Tibial nerve (tissue), 4 donors: Measurements from ENCODE around the gene SLC20A1. TPM values are rescaled to one million over a fixed set of nuclear protein-coding genes. Genes with fewer than 3 reads are reported as not detected.
"Not testable (repeated sequence)": the region's sequence is repeated elsewhere in the genome, so short reads cannot be mapped to it uniquely, and the experiment has no call there.

Experiments used
- DNase-seq, 2 donors: peaks; one replicate each; pipeline ENCODE4 v3.0.0-alpha.2; 2019; ENCODE audit warnings: low spot score in 2 of 2
- H3K27ac ChIP-seq, 4 donors: fragments of 200-600 bp; sonication (generic) in 3 of 4; one replicate each; pipeline ENCODE4 v1.5.1; 2017 to 2019; ENCODE audit warnings: mild to moderate bottlenecking in 1 of 4
- H3K27me3 ChIP-seq, 2 donors: fragments of 200-600 bp; sonication (generic) in 1 of 2; one replicate each; pipeline versions ENCODE4 v1.5.1 to v1.6.0; 2017 to 2019
- H3K36me3 ChIP-seq, 3 donors: fragments of 200-600 bp; sonication (generic); one replicate each; pipeline ENCODE4 v1.5.1; 2018 to 2019
- H3K4me1 ChIP-seq, 4 donors: fragments of 200-600 bp; sonication (generic) in 3 of 4; one replicate each; pipeline ENCODE4 v1.5.1; 2017 to 2019
- H3K4me3 ChIP-seq, 4 donors: fragments of 200-600 bp; sonication (generic) in 3 of 4; one replicate each; pipeline ENCODE4 v1.5.1; 2017 to 2019; ENCODE audit warnings: mild to moderate bottlenecking in 1 of 4, moderate library complexity in 1 of 4
- H3K9me3 ChIP-seq, 4 donors: fragments of 200-600 bp; sonication (generic) in 3 of 4; one replicate each; pipeline ENCODE4 v1.5.1; 2017 to 2019
- EP300 ChIP-seq, 2 donors: sonication (generic); formaldehyde crosslinking; IDR thresholded peaks; one replicate each; pipeline ENCODE4 v1.6.1; 2017; ENCODE audit warnings: antibody characterized with exemption in 2 of 2, mild to moderate bottlenecking in 1 of 2
- POLR2A ChIP-seq, 2 donors: fragments of 450-650 bp; IDR thresholded peaks; one replicate each; pipeline ENCODE4 v1.6.1; 2017; ENCODE audit warnings: antibody characterized with exemption in 2 of 2, mild to moderate bottlenecking in 2 of 2, moderate library complexity in 2 of 2
- WGBS, 2 donors: methylation state at CpG; one replicate each; pipeline ENCODE4 v1.1.5; 2018; 5-methylcytosine and 5-hydroxymethylcytosine counted together
- total RNA-seq, 4 donors: library from RNA; depleted of rRNA; stranded (reverse); fragments of >200 nt; gene quantifications; one replicate each; pipeline ENCODE4 v1.1.0, GENCODE V29; 2016
- TF ChIP-seq, protein P1 (sequence below), 5 experiments: fragments of 200-600 bp in 3 of 5; fragments of 450-650 bp in 2 of 5; sonication (generic) in 3 of 5; IDR thresholded peaks; one replicate each; pipeline ENCODE4 v1.5.1; 2016 to 2019; ENCODE audit warnings: antibody characterized with exemption in 5 of 5, mild to moderate bottlenecking in 3 of 5, moderate library complexity in 2 of 5

The SLC20A1 gene
- total RNA-seq, 4 donors from 2014 or later: 19.3 to 50.5 (median 32.8) TPM

DNA sequence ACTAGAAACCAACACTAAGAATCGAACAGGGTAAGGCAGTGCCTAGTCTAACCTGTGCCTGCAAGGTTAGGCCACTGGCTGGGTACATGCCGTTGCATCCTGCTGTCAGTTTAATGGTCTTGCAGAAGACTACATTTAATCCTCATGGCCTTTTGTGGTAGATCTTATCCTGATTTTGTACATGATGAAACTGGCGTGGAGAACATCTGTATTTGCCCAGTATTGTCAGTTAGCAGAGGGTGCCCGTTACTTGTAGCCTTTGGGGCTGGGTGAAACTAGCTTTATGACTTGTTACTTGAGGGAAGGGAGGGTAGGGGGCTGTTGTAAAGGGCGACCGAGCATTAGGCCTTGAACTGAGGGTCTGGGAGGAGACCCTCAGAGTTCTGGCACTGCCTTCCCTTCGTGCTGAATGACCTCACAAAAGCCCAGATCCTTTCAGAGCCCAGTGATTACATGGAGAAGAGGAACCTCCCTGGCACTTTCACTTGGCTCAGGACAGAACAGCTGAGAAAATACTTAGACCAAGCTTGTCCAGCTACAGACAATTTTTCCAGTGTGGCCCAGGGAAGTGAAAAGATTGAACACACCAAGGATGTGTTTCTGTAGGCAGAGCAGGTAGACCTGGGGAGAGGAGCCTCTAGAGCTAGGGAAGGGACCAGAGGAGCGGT is 19.5 kb downstream of the SLC20A1 start:
- H3K4me3 ChIP-seq: no peak overlapping the region
- no peaks in the 10 kb centered on the region for H3K4me1 ChIP-seq
- H3K27me3 ChIP-seq: no peaks in the 10 kb centered on the region
- WGBS, 2 donors: 81 to 84% methylated on average over 8 of the region's 8 CpGs
- no peak for DNase-seq
- TF ChIP-seq, protein P1, sequence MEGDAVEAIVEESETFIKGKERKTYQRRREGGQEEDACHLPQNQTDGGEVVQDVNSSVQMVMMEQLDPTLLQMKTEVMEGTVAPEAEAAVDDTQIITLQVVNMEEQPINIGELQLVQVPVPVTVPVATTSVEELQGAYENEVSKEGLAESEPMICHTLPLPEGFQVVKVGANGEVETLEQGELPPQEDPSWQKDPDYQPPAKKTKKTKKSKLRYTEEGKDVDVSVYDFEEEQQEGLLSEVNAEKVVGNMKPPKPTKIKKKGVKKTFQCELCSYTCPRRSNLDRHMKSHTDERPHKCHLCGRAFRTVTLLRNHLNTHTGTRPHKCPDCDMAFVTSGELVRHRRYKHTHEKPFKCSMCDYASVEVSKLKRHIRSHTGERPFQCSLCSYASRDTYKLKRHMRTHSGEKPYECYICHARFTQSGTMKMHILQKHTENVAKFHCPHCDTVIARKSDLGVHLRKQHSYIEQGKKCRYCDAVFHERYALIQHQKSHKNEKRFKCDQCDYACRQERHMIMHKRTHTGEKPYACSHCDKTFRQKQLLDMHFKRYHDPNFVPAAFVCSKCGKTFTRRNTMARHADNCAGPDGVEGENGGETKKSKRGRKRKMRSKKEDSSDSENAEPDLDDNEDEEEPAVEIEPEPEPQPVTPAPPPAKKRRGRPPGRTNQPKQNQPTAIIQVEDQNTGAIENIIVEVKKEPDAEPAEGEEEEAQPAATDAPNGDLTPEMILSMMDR (IDR thresholded peaks at IDR 0.05): no peak
- TF ChIP-seq EP300 (IDR thresholded peaks at IDR 0.05) (no peak), POLR2A (IDR thresholded peaks at IDR 0.05) (no peak)
- peaks cover 0 to 58% (median 13%) of the 10 kb centered on the region in 3 donors for H3K36me3 ChIP-seq
- H3K9me3 ChIP-seq: no peaks in the 10 kb centered on the region
- H3K27ac ChIP-seq: no peak overlapping the region

DNA sequence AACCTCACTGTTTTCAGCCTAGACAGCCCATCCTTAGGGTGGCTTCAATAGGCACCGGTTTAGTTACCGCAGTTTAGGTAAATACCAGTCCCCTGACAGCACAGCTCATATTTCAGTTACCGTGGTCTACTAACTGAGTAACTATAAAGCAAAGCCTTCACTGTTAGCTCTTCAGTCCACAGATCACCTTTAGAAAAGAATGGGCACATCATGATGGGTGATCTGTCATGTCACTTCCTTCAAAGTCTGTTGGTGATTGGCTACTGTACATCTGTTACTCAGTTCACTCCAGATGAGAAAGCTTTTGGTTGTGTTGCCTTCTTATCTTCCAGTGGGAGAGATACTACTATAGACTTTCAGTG is 21.0 kb downstream of the SLC20A1 start:
- no peak for DNase-seq
- Histone ChIP-seq H3K27me3 (no peaks in the 10 kb centered on the region), H3K27ac (no peak overlapping the region), H3K4me1 (no peaks in the 10 kb centered on the region), H3K9me3 (no peaks in the 10 kb centered on the region), H3K4me3 (no peak overlapping the region), H3K36me3 (peaks cover 0 to 43% (median 13%) of the 10 kb centered on the region in 3 donors)
- WGBS, 2 donors: 83 to 89% methylated on average over 3 of the region's 3 CpGs
- no peak for TF ChIP-seq POLR2A (IDR thresholded peaks at IDR 0.05)
- TF ChIP-seq, protein P1 (IDR thresholded peaks at IDR 0.05): no peak
- TF ChIP-seq EP300 (IDR thresholded peaks at IDR 0.05): no peak

DNA sequence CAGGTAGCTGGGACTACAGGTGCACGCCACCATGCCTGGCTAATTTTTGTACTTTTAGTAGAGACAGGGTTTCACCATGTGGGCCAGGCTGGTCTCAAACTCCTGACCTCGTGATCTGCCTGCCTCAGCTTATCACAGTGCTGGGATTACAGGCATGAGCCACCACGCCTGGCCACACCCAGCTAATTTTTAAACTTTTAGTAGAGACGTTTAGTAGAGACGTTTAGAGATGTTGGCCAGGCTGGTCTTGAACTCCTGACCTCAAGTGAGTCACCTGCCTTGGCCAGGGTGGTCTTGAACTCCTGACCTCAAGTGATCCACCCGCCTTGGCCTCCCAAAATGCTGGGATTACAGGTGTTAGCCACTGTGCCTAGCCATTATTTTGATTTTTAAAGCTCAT is 21.8 kb downstream of the SLC20A1 start:
- H3K36me3 ChIP-seq: peaks cover 0 to 35% (median 12%) of the 10 kb centered on the region in 3 donors
- not testable (repeated sequence) for DNase-seq, H3K4me1 ChIP-seq, H3K4me3 ChIP-seq, H3K9me3 ChIP-seq, H3K27me3 ChIP-seq, H3K27ac ChIP-seq
- WGBS, 2 donors: 90 to 91% methylated on average over 6 of the region's 6 CpGs

DNA sequence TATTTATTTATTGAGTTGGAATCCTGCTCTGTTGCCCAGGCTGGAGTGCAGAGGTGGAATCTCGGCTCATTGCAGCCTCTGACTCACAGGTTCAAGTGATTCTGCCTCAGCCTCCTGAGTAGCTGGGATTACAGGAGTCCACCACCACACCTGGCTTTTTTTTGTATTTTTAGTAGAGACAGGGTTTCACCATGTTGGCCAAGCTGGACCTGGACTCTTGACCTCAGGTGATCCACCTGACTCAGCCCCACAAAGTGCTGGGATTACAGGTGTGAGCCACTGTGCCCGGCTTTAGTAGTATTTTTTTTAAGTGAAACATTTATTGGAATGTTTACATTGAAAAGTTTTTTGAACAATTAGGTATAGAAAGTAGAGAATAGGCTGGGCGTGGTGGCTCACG is 23.9 kb downstream of the SLC20A1 start:
- Histone ChIP-seq H3K9me3 (no peaks in the 10 kb centered on the region), H3K27ac (no peak overlapping the region), H3K27me3 (no peaks in the 10 kb centered on the region), H3K4me3 (no peak overlapping the region), H3K36me3 (peaks cover 0 to 13% (median 0%) of the 10 kb centered on the region in 3 donors), H3K4me1 (no peaks in the 10 kb centered on the region)
- TF ChIP-seq, protein P1 (IDR thresholded peaks at IDR 0.05): no peak
- TF ChIP-seq EP300 (IDR thresholded peaks at IDR 0.05) (no peak), POLR2A (IDR thresholded peaks at IDR 0.05) (no peak)
- no peak for DNase-seq
- WGBS, 2 donors: 95 to 96% methylated on average over 4 of the region's 4 CpGs

DNA sequence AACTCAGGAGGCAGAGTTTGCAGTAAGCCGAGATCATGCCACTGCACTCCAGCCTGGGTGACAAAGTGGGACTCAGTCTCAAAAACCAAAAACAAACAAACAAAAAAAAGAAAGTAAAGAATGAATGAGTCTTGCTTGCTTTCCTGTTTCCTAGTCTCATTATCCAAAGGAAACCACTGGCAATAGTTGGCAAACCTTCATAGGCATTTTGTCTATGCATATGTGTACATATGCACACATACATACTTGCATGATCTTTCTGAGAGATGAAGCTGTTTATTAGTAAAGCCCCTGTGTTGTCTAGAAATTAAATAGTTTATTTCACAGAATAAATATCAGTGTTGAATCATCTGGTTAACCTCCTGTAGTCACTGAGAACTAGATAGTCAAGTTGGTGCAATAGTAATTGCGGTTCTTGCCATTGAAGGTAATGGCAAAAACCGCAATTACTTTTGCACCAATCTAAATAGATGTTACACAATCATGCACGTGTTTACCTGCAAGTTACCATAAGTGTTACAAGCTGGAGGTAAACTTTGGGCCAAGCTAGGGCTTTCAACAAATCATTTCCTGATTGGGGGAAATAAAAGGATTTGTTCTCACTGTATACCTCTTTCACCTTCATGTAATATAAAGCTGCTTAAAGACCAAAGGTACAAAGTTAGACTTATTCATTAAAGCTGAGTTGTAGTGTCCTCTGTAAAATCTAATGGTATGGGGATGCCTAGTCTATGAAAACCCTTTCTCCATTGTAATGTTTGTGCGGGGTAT is 24.7 kb downstream of the SLC20A1 start:
- Histone ChIP-seq H3K4me1 (no peaks in the 10 kb centered on the region), H3K36me3 (peaks cover 0 to 6% (median 0%) of the 10 kb centered on the region in 3 donors), H3K27me3 (no peaks in the 10 kb centered on the region), H3K9me3 (no peaks in the 10 kb centered on the region), H3K4me3 (no peak overlapping the region), H3K27ac (no peak overlapping the region)
- 89 to 90% methylated on average over 5 of the region's 5 CpGs for WGBS, 2 donors
- TF ChIP-seq, protein P1 (IDR thresholded peaks at IDR 0.05): no peak
- TF ChIP-seq POLR2A (IDR thresholded peaks at IDR 0.05) (no peak), EP300 (IDR thresholded peaks at IDR 0.05) (no peak)
- no peak for DNase-seq
